KBM-7 (cell line): ENCODE data around the gene BACH1.

Source experiments
- DNase-seq: peaks from one replicate; pipeline ENCODE4 v3.0.0-alpha.2; 2015
- in situ Hi-C: fragments of 300-500 bp; cut with MboI; formaldehyde crosslinking; loops from 2 replicates; pipeline ENCODE4 v1.14.3; 2020; ENCODE audit warnings: low sequenced_read_pairs, low pct_unique_long_range_greater_than_20kb, mixed read lengths

Gene BACH1

GRCh38 chr21:29365661-29366265 lies 67.0 kb downstream of the BACH1 start:
- no peak for DNase-seq
- in situ Hi-C loops, result loop anchor here (25.0 kb wide), 1 partner anchor 203 kb away; no protein-coding TSS in a partner anchor

GRCh38 chr21:29366532-29366931 lies 67.8 kb downstream of the BACH1 start:
- DNase-seq, result no peak
- in situ Hi-C loops, result loop anchor here (25.0 kb wide), 1 partner anchor 204 kb away; no protein-coding TSS in a partner anchor

GRCh38 chr21:29367335-29367734 lies 68.6 kb downstream of the BACH1 start:
- in situ Hi-C loops, result loop anchor here (25.0 kb wide), 1 partner anchor 205 kb away; no protein-coding TSS in a partner anchor
- no peak for DNase-seq

GRCh38 chr21:29368906-29369305 lies 70.2 kb downstream of the BACH1 start:
- DNase-seq, result no peak
- in situ Hi-C loops, result loop anchor here (25.0 kb wide), 1 partner anchor 207 kb away; no protein-coding TSS in a partner anchor

- no peak for DNase-seq
- in situ Hi-C loops, result loop anchor here (10.0 to 25.0 kb wide), 2 partner anchors 209 to 277 kb away; no protein-coding TSS in a partner anchor
These were observed 72.7 kb downstream of the BACH1 start for GRCh38 chr21:29371464-29371863.

- in situ Hi-C loops, result loop anchor here (10.0 to 25.0 kb wide), 2 partner anchors 210 to 277 kb away; no protein-coding TSS in a partner anchor
- peak; percentile 77 for DNase-seq
These were observed 73.5 kb downstream of the BACH1 start for GRCh38 chr21:29372063-29372802.

GRCh38 chr21:29374481-29374880 lies 75.8 kb downstream of the BACH1 start:
- in situ Hi-C loops, result loop anchor here (10.0 to 25.0 kb wide), 2 partner anchors 212 to 280 kb away; no protein-coding TSS in a partner anchor
- DNase-seq, result no peak

GRCh38 chr21:29376556-29376955 lies 77.8 kb downstream of the BACH1 start:
- in situ Hi-C loops, result loop anchor here (10.0 kb wide), 1 partner anchor 282 kb away; no protein-coding TSS in a partner anchor
- DNase-seq, result peak; percentile 67

GRCh38 chr21:29377266-29377665 lies 78.5 kb downstream of the BACH1 start:
- DNase-seq, result no peak
- in situ Hi-C loops, result loop anchor here (10.0 kb wide), 1 partner anchor 282 kb away; no protein-coding TSS in a partner anchor

GRCh38 chr21:29378832-29379231 lies 80.1 kb downstream of the BACH1 start:
- DNase-seq, result no peak
- in situ Hi-C loops, result loop anchor here (10.0 kb wide), 1 partner anchor 284 kb away; no protein-coding TSS in a partner anchor

GRCh38 chr21:29379517-29380054 lies 80.9 kb downstream of the BACH1 start:
- in situ Hi-C loops, result loop anchor here (10.0 kb wide), 1 partner anchor 285 kb away; no protein-coding TSS in a partner anchor
- DNase-seq, result no peak

GRCh38 chr21:29382030-29382654 lies 83.4 kb downstream of the BACH1 start:
- DNase-seq, result no peak

GRCh38 chr21:29384683-29385359 lies 86.1 kb downstream of the BACH1 start:
- in situ Hi-C loops, result no loop called here
- DNase-seq, result no peak

More at GRCh38 chr21:29382030-29382654, 83.4 kb downstream of the BACH1 start:
- in situ Hi-C loops, result no loop called here

GRCh38 chr21:29385934-29386520 lies 87.3 kb downstream of the BACH1 start:
- in situ Hi-C loops, result no loop called here
- DNase-seq, result no peak

GRCh38 chr21:29386803-29387202 lies 88.1 kb downstream of the BACH1 start:
- in situ Hi-C loops, result no loop called here
- no peak for DNase-seq

- DNase-seq, result no peak
- in situ Hi-C loops, result no loop called here
These were observed 88.9 kb downstream of the BACH1 start for GRCh38 chr21:29387598-29387997.

GRCh38 chr21:29389136-29389535 lies 90.4 kb downstream of the BACH1 start:
- in situ Hi-C loops, result no loop called here
- no peak for DNase-seq

- in situ Hi-C loops, result no loop called here
These were observed 92.1 kb downstream of the BACH1 start for GRCh38 chr21:29390778-29391177.

More at GRCh38 chr21:29390778-29391177, 92.1 kb downstream of the BACH1 start:
- no peak for DNase-seq
